Gastrocnemius medialis (tissue), 4 donors: ENCODE results near the gene TMEM81. TPM values are rescaled to one million over a fixed set of nuclear protein-coding genes. Genes with fewer than 3 reads are reported as not detected.

Experiments
- ATAC-seq, 2 donors: fragments of 150-250 bp; one replicate each; pipeline ENCODE4 v1.9.1; 2016
- DNase-seq, 2 donors: peaks; one replicate each; pipeline ENCODE4 v3.0.0-alpha.2; 2019
- H3K27ac ChIP-seq, 4 donors: fragments of 200-600 bp; sonication (generic); 1 replicate in 1 of 4; 2 replicates in 3 of 4; pipeline ENCODE4 v1.5.1; 2016 to 2018; ENCODE audit warnings: mild to moderate bottlenecking in 2 of 4, moderate library complexity in 1 of 4
- H3K27me3 ChIP-seq, 3 donors: fragments of 200-600 bp; sonication (generic) in 2 of 3; 1 replicate in 1 of 3; 2 replicates in 2 of 3; pipeline versions ENCODE4 v1.5.1 to v1.6.0; 2016 to 2019; ENCODE audit warnings: mild to moderate bottlenecking in 1 of 3, moderate library complexity in 1 of 3
- H3K36me3 ChIP-seq, 2 donors: fragments of 200-600 bp; sonication (generic) in 1 of 2; one replicate each; pipeline ENCODE4 v1.5.1; 2017 to 2018
- H3K4me1 ChIP-seq, 2 donors: fragments of 200-600 bp; sonication (generic) in 1 of 2; one replicate each; pipeline ENCODE4 v1.5.1; 2016 to 2017; ENCODE audit warnings: mild to moderate bottlenecking in 2 of 2
- H3K4me3 ChIP-seq, 4 donors: fragments of 200-600 bp; sonication (generic) in 3 of 4; 1 replicate in 1 of 4; 2 replicates in 3 of 4; pipeline ENCODE4 v1.5.1; 2016 to 2019; ENCODE audit warnings: mild to moderate bottlenecking in 2 of 4
- H3K9me3 ChIP-seq, 3 donors: fragments of 200-600 bp; sonication (generic) in 2 of 3; 1 replicate in 1 of 3; 2 replicates in 2 of 3; pipeline ENCODE4 v1.5.1; 2016 to 2019
- POLR2A ChIP-seq, 2 donors: fragments of 450-650 bp; IDR thresholded peaks; one replicate each; pipeline ENCODE4 v1.6.1; 2017; ENCODE audit warnings: antibody characterized with exemption in 2 of 2, mild to moderate bottlenecking in 2 of 2, moderate library complexity in 2 of 2
- in situ Hi-C, 4 donors: fragments of 200-750 bp; cut with MboI; loops; one replicate each; pipeline versions ENCODE4 v1.15.0 to v1.8.0; 2017; ENCODE audit warnings: low sequenced_read_pairs in 4 of 4
- intact Hi-C: fragments of 100-400 bp; cut with DNase I; formaldehyde crosslinking; loops from one replicate; pipeline ENCODE4 v1.15.1; 2023; ENCODE audit warnings: low total_unique reads
- total RNA-seq, 4 donors: library from RNA; depleted of rRNA; stranded (reverse); fragments of >200 nt; gene quantifications; one replicate each; pipeline versions ENCODE4 v1.1.0 to v1.2.3, GENCODE V29; 2016
- TF ChIP-seq, protein P1 (sequence below), 5 experiments: fragments of 450-650 bp in 3 of 5; fragments of 200-600 bp in 2 of 5; sonication (generic) in 2 of 5; IDR thresholded peaks in 4 of 5; conservative IDR thresholded peaks in 1 of 5; 1 replicate in 4 of 5; 2 replicates in 1 of 5; pipeline ENCODE4 v1.5.1; 2016 to 2019; ENCODE audit warnings: antibody characterized with exemption in 5 of 5, mild to moderate bottlenecking in 3 of 5, moderate library complexity in 3 of 5

The TMEM81 gene
- total RNA-seq, 4 donors from 2014 or later: 3.3 to 6.1 (median 4.7) TPM

DNA sequence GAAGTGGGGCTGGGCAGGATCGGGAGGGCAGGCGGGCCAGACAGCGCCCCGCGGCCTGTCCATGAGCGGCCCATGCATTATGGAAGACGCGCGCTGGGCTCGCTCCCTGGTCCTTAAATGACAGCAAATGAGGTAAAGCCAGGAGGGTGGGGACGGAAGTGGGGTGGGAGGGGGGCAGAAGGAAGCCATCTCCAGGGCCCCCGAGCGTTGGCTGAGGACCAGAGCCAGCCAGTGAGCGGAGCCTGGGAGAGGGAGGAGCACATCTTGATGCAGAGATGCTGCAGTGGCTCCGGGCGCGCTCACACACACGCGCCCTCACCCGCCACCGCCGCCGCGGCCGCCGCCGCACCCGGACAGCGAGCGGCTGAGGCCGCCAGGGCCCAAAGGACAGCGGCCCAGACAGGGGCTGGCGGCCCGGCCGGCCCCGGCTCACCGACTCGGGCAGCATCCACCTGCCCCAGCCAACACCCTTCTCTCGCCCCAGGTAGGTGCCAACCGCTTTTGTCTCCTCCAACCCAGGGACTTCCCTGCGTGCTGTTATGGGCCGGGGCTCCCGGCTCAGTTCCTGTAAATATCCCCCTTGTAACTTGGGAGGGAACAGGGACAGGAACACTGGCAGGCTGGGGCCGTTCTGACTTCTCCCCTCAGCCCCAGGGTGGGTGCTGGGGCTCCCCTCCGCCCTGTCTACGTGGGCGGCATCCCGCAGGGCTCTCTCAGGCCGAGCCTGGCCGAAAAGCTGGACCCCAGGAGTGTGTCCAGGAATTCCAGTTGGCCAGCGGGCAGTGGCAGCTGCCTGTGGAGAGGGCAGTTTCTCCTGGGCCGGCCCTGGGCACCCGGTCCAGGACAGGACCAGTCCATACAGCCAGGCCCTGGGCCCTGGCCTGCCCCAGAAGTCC, 41.1 kb downstream of the TMEM81 start, which contains the start of gene CNTN2:
Gene CNTN2, plus strand, starts transcription at position 302 of the 896 bp plus-strand sequence. CDS start 9,974 bp downstream, outside the sequence.
- H3K27ac ChIP-seq: no peak within 1 kb of the TSS

DNA sequence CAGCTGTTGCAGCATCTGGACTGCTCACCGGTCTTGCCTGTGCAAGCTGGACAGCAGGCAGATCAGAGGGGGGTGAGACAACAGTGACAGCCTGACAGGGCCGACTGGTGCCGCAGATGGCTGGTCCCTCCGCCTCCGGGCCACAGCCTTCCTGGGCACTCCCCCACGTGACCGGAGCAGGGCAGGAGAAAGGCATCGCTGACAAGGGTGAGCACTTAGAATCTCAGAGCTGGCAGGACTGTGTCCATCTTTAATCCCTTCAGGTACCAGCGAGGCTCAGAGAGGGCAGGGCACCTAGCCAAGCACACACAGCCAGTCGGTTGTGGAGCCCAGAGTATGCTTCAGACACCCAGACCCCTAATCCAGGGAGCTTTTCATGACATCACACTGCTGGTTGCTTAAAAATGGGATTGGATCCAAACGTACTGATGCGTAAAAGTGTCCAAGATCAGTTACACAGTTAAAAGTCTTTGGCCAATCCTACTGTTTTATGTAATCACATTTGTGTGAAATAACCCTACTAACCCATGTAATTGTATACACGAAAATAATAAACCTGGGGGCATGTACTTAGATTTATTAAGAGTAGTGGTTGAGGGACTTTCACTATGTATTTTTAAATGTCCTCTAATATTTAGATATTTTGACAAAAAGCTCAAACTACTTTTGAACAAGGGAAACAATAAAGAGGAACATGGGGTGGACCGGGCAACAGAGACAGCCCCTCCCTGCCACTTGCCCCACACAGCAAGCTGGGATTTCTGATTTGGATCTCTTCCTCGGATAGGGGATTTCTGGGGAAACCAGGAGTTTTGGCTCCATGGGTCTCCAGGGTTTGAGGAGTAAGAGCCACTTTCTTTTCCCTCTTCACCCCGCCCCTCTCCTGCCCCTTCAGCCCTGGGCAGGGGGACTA, 42.0 kb downstream of the TMEM81 start:
- H3K36me3 ChIP-seq: no peaks in the 10 kb centered on the region
- no peak overlapping the region for H3K27ac ChIP-seq
- H3K4me1 ChIP-seq: no peaks in the 10 kb centered on the region
- ATAC-seq: no peak
- no peaks in the 10 kb centered on the region for H3K9me3 ChIP-seq
- no peak overlapping the region for H3K4me3 ChIP-seq
- in situ Hi-C loops (no loop called here), intact Hi-C loops (no loop called here)
- DNase-seq: no peak
- peaks cover 37 to 48% (median 40%) of the 10 kb centered on the region in 3 donors for H3K27me3 ChIP-seq
- TF ChIP-seq, protein P1, sequence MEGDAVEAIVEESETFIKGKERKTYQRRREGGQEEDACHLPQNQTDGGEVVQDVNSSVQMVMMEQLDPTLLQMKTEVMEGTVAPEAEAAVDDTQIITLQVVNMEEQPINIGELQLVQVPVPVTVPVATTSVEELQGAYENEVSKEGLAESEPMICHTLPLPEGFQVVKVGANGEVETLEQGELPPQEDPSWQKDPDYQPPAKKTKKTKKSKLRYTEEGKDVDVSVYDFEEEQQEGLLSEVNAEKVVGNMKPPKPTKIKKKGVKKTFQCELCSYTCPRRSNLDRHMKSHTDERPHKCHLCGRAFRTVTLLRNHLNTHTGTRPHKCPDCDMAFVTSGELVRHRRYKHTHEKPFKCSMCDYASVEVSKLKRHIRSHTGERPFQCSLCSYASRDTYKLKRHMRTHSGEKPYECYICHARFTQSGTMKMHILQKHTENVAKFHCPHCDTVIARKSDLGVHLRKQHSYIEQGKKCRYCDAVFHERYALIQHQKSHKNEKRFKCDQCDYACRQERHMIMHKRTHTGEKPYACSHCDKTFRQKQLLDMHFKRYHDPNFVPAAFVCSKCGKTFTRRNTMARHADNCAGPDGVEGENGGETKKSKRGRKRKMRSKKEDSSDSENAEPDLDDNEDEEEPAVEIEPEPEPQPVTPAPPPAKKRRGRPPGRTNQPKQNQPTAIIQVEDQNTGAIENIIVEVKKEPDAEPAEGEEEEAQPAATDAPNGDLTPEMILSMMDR (IDR thresholded peaks at IDR 0.05 in 4 of 5, conservative IDR thresholded peaks at IDR 0.05 in 1 of 5): no peak
- no peak for TF ChIP-seq POLR2A (IDR thresholded peaks at IDR 0.05)

More for the DNA sequence above, 41.1 kb downstream of the TMEM81 start, which contains the start of gene CNTN2:
- no peak for DNase-seq
- no peaks in the 10 kb centered on the region for H3K36me3 ChIP-seq
- H3K4me1 ChIP-seq: no peaks in the 10 kb centered on the region
- ATAC-seq: no peak
- intact Hi-C loops: no loop called here
- TF ChIP-seq POLR2A (IDR thresholded peaks at IDR 0.05): no peak
- TF ChIP-seq, protein P1 (IDR thresholded peaks at IDR 0.05 in 4 of 5, conservative IDR thresholded peaks at IDR 0.05 in 1 of 5): no peak
- H3K27me3 ChIP-seq: peaks cover 37 to 53% (median 45%) of the 10 kb centered on the region in 3 donors
- in situ Hi-C loops: no loop called here
- H3K9me3 ChIP-seq: no peaks in the 10 kb centered on the region
- H3K4me3 ChIP-seq: no peak within 1 kb of the TSS

DNA sequence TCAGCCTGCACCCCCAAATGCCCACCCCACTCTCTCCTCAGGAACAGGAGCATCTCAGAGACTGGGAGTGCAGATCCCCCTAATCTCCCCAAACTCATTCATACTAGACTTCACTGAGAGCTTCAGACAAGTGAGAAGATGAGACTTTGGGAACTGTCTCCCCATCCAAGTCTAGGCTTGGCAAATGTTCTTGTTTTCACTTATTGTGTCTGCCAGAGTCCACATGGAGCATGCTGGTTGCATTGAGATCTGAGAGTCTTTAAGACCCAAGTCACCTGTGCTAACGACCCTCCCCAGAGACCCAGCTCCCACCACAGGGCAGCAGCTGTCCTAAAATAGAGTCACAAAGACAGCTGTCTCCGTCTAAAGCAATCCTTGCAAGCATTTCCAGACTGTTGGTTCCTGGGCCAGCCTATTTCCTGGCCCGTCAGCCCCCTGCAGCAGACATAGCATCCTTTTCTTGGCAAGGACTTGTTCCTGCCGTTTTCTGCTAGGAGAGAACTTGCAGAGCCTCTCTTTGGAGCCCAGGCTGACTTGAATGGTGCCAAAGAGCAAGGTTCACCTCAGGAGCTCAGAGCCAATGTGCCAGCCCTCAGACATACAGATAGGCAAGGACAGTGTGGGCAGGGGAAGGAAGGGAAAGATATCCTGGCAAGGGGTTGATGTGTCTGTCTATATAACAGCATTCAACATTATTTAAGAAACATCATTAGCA, 43.1 kb downstream of the TMEM81 start:
- no peaks in the 10 kb centered on the region for H3K4me1 ChIP-seq
- no peak for TF ChIP-seq POLR2A (IDR thresholded peaks at IDR 0.05)
- TF ChIP-seq, protein P1 (IDR thresholded peaks at IDR 0.05 in 4 of 5, conservative IDR thresholded peaks at IDR 0.05 in 1 of 5): no peak
- no peaks in the 10 kb centered on the region for H3K9me3 ChIP-seq
- no peaks in the 10 kb centered on the region for H3K36me3 ChIP-seq
- in situ Hi-C loops: no loop called here
- H3K4me3 ChIP-seq: no peak overlapping the region
- no peak overlapping the region for H3K27ac ChIP-seq
- no peak for ATAC-seq
- no peak for DNase-seq
- H3K27me3 ChIP-seq: peaks cover 32 to 39% (median 39%) of the 10 kb centered on the region in 3 donors
- intact Hi-C loops: no loop called here

DNA sequence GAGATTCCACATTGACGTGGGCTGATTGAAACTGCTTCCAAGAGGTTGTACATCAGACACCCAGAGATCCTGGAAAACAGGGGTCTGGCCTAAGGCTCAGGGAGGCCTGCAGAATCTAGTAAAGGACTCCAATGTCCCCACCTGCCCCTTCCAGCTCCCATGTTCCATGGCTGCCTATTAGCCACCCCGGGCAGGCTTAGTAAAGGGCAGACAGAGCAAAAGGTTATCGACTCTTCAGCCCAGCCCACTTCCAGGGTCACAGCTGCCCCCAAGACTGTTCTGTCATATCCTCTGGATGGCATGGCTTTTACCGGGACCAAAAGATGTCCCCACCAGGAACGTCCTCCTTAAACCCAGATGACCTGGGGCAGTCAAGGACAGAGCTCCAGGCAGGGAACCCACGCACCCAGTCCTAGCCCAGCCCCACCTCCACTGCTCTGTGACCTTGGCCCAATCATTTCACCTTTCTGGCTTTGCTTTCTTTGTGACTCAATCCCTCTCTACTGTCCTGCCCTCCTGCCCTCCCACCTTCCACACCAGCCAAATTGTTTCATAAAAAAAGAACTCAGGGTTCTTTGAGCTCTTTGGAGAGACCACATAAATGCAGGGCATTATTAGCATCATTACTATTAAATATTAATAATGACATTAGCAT, 46.0 kb downstream of the TMEM81 start:
- no peaks in the 10 kb centered on the region for H3K9me3 ChIP-seq
- ATAC-seq (no peak), DNase-seq (no peak)
- intact Hi-C loops: no loop called here
- peaks cover 10 to 16% (median 11%) of the 10 kb centered on the region in 3 donors for H3K27me3 ChIP-seq
- TF ChIP-seq, protein P1 (IDR thresholded peaks at IDR 0.05 in 4 of 5, conservative IDR thresholded peaks at IDR 0.05 in 1 of 5): no peak
- no peak for TF ChIP-seq POLR2A (IDR thresholded peaks at IDR 0.05)
- H3K36me3 ChIP-seq: no peaks in the 10 kb centered on the region
- in situ Hi-C loops: no loop called here
- no peak overlapping the region for H3K4me3 ChIP-seq
- no peaks in the 10 kb centered on the region for H3K4me1 ChIP-seq
- H3K27ac ChIP-seq: no peak overlapping the region
